ENCODE results near the gene KRABD2.
"Not testable (repeated sequence)": the region's sequence is repeated elsewhere in the genome, so short reads cannot be mapped to it uniquely, and the experiment has no call there.

Gene KRABD2

GRCh38 chr17:8409966-8410882 is 33.7 kb upstream of the KRABD2 start:
- WGBS, 2 experiments (ENCODE audit: insufficient coverage in 2 of 2): 24 to 37% methylated on average over 15 to 18 of the region's 19 CpGs
- H3K27ac ChIP-seq (ENCODE audit: low read depth, low read length, severe bottlenecking): no peak overlapping the region

GRCh38 chr17:8408371-8408770 is 31.9 kb upstream of the KRABD2 start:
- Histone ChIP-seq H3K36me3 (ENCODE audit: control insufficient read depth, insufficient read depth, low read length) (no peaks in the 10 kb centered on the region), H3K27ac (ENCODE audit: low read depth, low read length, severe bottlenecking) (no peak overlapping the region)
- 84 to 87% methylated on average over 14 of the region's 14 CpGs for WGBS, 2 experiments (ENCODE audit: insufficient coverage in 2 of 2)

More at GRCh38 chr17:8409966-8410882, 33.7 kb upstream of the KRABD2 start:
- Histone ChIP-seq H3K4me1 (ENCODE audit: control insufficient read depth, insufficient read depth, low read length, poor library complexity, severe bottlenecking) (peaks cover 2% of the 10 kb centered on the region), H3K9me3 (ENCODE audit: control insufficient read depth, low read length) (no peaks in the 10 kb centered on the region), H3K36me3 (ENCODE audit: control insufficient read depth, insufficient read depth, low read length) (no peaks in the 10 kb centered on the region), H3K4me3 (ENCODE audit: extremely low read depth, insufficient read depth, low read length, poor library complexity, severe bottlenecking) (no peak overlapping the region)

GRCh38 chr17:8406174-8406573 is 29.7 kb upstream of the KRABD2 start:
- H3K4me1 ChIP-seq (ENCODE audit: control insufficient read depth, insufficient read depth, low read length, poor library complexity, severe bottlenecking): peaks cover 2% of the 10 kb centered on the region
- H3K36me3 ChIP-seq (ENCODE audit: control insufficient read depth, insufficient read depth, low read length): no peaks in the 10 kb centered on the region
- H3K9me3 ChIP-seq (ENCODE audit: control insufficient read depth, low read length): no peaks in the 10 kb centered on the region
- H3K4me3 ChIP-seq (ENCODE audit: extremely low read depth, insufficient read depth, low read length, poor library complexity, severe bottlenecking): no peak overlapping the region
- no peak overlapping the region for H3K27ac ChIP-seq (ENCODE audit: low read depth, low read length, severe bottlenecking)
- 79 to 80% methylated on average over 2 of the region's 2 CpGs for WGBS, 2 experiments (ENCODE audit: insufficient coverage in 2 of 2)

More at GRCh38 chr17:8408371-8408770, 31.9 kb upstream of the KRABD2 start:
- Histone ChIP-seq H3K4me1 (ENCODE audit: control insufficient read depth, insufficient read depth, low read length, poor library complexity, severe bottlenecking) (peaks cover 2% of the 10 kb centered on the region), H3K4me3 (ENCODE audit: extremely low read depth, insufficient read depth, low read length, poor library complexity, severe bottlenecking) (no peak overlapping the region), H3K9me3 (ENCODE audit: control insufficient read depth, low read length) (no peaks in the 10 kb centered on the region)

GRCh38 chr17:8405499-8406016 is 29.1 kb upstream of the KRABD2 start:
- Histone ChIP-seq H3K4me1 (ENCODE audit: control insufficient read depth, insufficient read depth, low read length, poor library complexity, severe bottlenecking) (peaks cover 2% of the 10 kb centered on the region), H3K27ac (ENCODE audit: low read depth, low read length, severe bottlenecking) (no peak overlapping the region), H3K9me3 (ENCODE audit: control insufficient read depth, low read length) (no peaks in the 10 kb centered on the region), H3K4me3 (ENCODE audit: extremely low read depth, insufficient read depth, low read length, poor library complexity, severe bottlenecking) (no peak overlapping the region), H3K36me3 (ENCODE audit: control insufficient read depth, insufficient read depth, low read length) (no peaks in the 10 kb centered on the region)
- WGBS, 2 experiments (ENCODE audit: insufficient coverage in 2 of 2): 89 to 95% methylated on average over 9 to 11 of the region's 11 CpGs

- Histone ChIP-seq H3K4me3 (ENCODE audit: extremely low read depth, insufficient read depth, low read length, poor library complexity, severe bottlenecking) (no peak overlapping the region), H3K36me3 (ENCODE audit: control insufficient read depth, insufficient read depth, low read length) (no peaks in the 10 kb centered on the region), H3K9me3 (ENCODE audit: control insufficient read depth, low read length) (no peaks in the 10 kb centered on the region), H3K4me1 (ENCODE audit: control insufficient read depth, insufficient read depth, low read length, poor library complexity, severe bottlenecking) (no peaks in the 10 kb centered on the region), H3K27ac (ENCODE audit: low read depth, low read length, severe bottlenecking) (no peak overlapping the region)
- 91 to 100% methylated on average over 4 to 6 of the region's 11 CpGs for WGBS, 2 experiments (ENCODE audit: insufficient coverage in 2 of 2)
Observed at GRCh38 chr17:8402921-8403536, 26.5 kb upstream of the KRABD2 start.

GRCh38 chr17:8401107-8401506 is 24.6 kb upstream of the KRABD2 start:
- 90 to 92% methylated on average over 1 of the region's 2 CpGs for WGBS, 2 experiments (ENCODE audit: insufficient coverage in 2 of 2)
- Histone ChIP-seq H3K9me3 (ENCODE audit: control insufficient read depth, low read length) (no peaks in the 10 kb centered on the region), H3K4me1 (ENCODE audit: control insufficient read depth, insufficient read depth, low read length, poor library complexity, severe bottlenecking) (no peaks in the 10 kb centered on the region), H3K27ac (ENCODE audit: low read depth, low read length, severe bottlenecking) (no peak overlapping the region), H3K4me3 (ENCODE audit: extremely low read depth, insufficient read depth, low read length, poor library complexity, severe bottlenecking) (no peak overlapping the region), H3K36me3 (ENCODE audit: control insufficient read depth, insufficient read depth, low read length) (no peaks in the 10 kb centered on the region)

GRCh38 chr17:8398980-8399379 is 22.5 kb upstream of the KRABD2 start:
- Histone ChIP-seq H3K4me3 (ENCODE audit: extremely low read depth, insufficient read depth, low read length, poor library complexity, severe bottlenecking) (no peak overlapping the region), H3K4me1 (ENCODE audit: control insufficient read depth, insufficient read depth, low read length, poor library complexity, severe bottlenecking) (no peaks in the 10 kb centered on the region), H3K36me3 (ENCODE audit: control insufficient read depth, insufficient read depth, low read length) (no peaks in the 10 kb centered on the region), H3K9me3 (ENCODE audit: control insufficient read depth, low read length) (no peaks in the 10 kb centered on the region), H3K27ac (ENCODE audit: low read depth, low read length, severe bottlenecking) (no peak overlapping the region)
- 64 to 84% methylated on average over 4 to 5 of the region's 6 CpGs for WGBS, 2 experiments (ENCODE audit: insufficient coverage in 2 of 2)

- Histone ChIP-seq H3K4me3 (ENCODE audit: extremely low read depth, insufficient read depth, low read length, poor library complexity, severe bottlenecking) (no peak within 1 kb of the TSS), H3K9me3 (ENCODE audit: control insufficient read depth, low read length) (no peaks in the 10 kb centered on the region), H3K36me3 (ENCODE audit: control insufficient read depth, insufficient read depth, low read length) (no peaks in the 10 kb centered on the region), H3K27ac (ENCODE audit: low read depth, low read length, severe bottlenecking) (no peak within 1 kb of the TSS), H3K4me1 (ENCODE audit: control insufficient read depth, insufficient read depth, low read length, poor library complexity, severe bottlenecking) (no peaks in the 10 kb centered on the region)
- 77 to 80% methylated on average over 11 to 13 of the region's 13 CpGs for WGBS, 2 experiments (ENCODE audit: insufficient coverage in 2 of 2)
Observed at GRCh38 chr17:8397636-8398035, 21.1 kb upstream of the KRABD2 start, which contains the start of gene RNF222. TSS of gene RNF222 (minus strand) at chr17:8397827. CDS start at chr17:8393461, 4,366 bp downstream.

- H3K4me1 ChIP-seq (ENCODE audit: control insufficient read depth, insufficient read depth, low read length, poor library complexity, severe bottlenecking); H3K9me3 ChIP-seq (ENCODE audit: control insufficient read depth, low read length); H3K36me3 ChIP-seq (ENCODE audit: control insufficient read depth, insufficient read depth, low read length); H3K4me3 ChIP-seq (ENCODE audit: extremely low read depth, insufficient read depth, low read length, poor library complexity, severe bottlenecking); H3K27ac ChIP-seq (ENCODE audit: low read depth, low read length, severe bottlenecking): not testable (repeated sequence)
- 88 to 91% methylated on average over 7 to 8 of the region's 9 CpGs for WGBS, 2 experiments (ENCODE audit: insufficient coverage in 2 of 2)
Observed at GRCh38 chr17:8394497-8394896, 18.0 kb upstream of the KRABD2 start.

GRCh38 chr17:8393470-8394231 is 17.1 kb upstream of the KRABD2 start:
- Histone ChIP-seq H3K9me3 (ENCODE audit: control insufficient read depth, low read length) (no peaks in the 10 kb centered on the region), H3K27ac (ENCODE audit: low read depth, low read length, severe bottlenecking) (no peak overlapping the region), H3K4me3 (ENCODE audit: extremely low read depth, insufficient read depth, low read length, poor library complexity, severe bottlenecking) (no peak overlapping the region), H3K4me1 (ENCODE audit: control insufficient read depth, insufficient read depth, low read length, poor library complexity, severe bottlenecking) (no peaks in the 10 kb centered on the region), H3K36me3 (ENCODE audit: control insufficient read depth, insufficient read depth, low read length) (no peaks in the 10 kb centered on the region)
- 93 to 94% methylated on average over 3 to 4 of the region's 8 CpGs for WGBS, 2 experiments (ENCODE audit: insufficient coverage in 2 of 2)
